Left lung (tissue), 10 donors: Measurements from ENCODE around the gene KDM1A. TPM values are rescaled to one million over a fixed set of nuclear protein-coding genes. Genes with fewer than 3 reads are reported as not detected.
"Not testable (repeated sequence)": the region's sequence is repeated elsewhere in the genome, so short reads cannot be mapped to it uniquely, and the experiment has no call there.

Experiments used
- ATAC-seq: fragments of 200-7000 bp; cut with Tn5 transposase; one replicate; pipeline ENCODE4 v1.9.1; 2020; ENCODE audit warnings: moderate library complexity
- DNase-seq, 4 donors: peaks; one replicate each; pipeline ENCODE4 v3.0.0-alpha.2; 2013 to 2020
- H3K27ac ChIP-seq, 2 donors: fragments of 200-600 bp; sonication (generic) in 1 of 2; one replicate each; pipeline versions ENCODE4 v1.5.0 to v1.8.0; 2020 to 2021
- H3K27me3 ChIP-seq, 2 donors: fragments of 200-600 bp; sonication (generic) in 1 of 2; one replicate each; pipeline versions ENCODE4 v1.5.0 to v1.8.0; 2020 to 2021
- H3K36me3 ChIP-seq, 2 donors: fragments of 200-600 bp; sonication (generic) in 1 of 2; one replicate each; pipeline versions ENCODE4 v1.5.0 to v1.8.0; 2020 to 2021
- H3K4me1 ChIP-seq, 2 donors: fragments of 200-600 bp; one replicate each; pipeline ENCODE4 v1.8.0; 2021
- H3K4me3 ChIP-seq, 2 donors: fragments of 200-600 bp; sonication (generic) in 1 of 2; one replicate each; pipeline versions ENCODE4 v1.5.0 to v1.8.0; 2020 to 2021; ENCODE audit warnings: mild to moderate bottlenecking in 1 of 2
- H3K9me3 ChIP-seq, 2 donors: fragments of 200-600 bp; sonication (generic) in 1 of 2; one replicate each; pipeline versions ENCODE4 v1.5.0 to v1.8.0; 2020 to 2021
- CTCF ChIP-seq, 2 donors: fragments of 200-600 bp; sonication (generic) in 1 of 2; IDR thresholded peaks; one replicate each; pipeline versions ENCODE4 v1.5.0 to v1.8.0; 2021; ENCODE audit warnings: antibody characterized with exemption in 2 of 2
- intact Hi-C, 2 donors: fragments of 100-400 bp; cut with DNase I; formaldehyde crosslinking; loops; one replicate each; pipeline versions ENCODE4 v1.11.2 to v1.14.2; 2022
- polyA plus RNA-seq, 6 donors: library from polyadenylated mRNA; unstranded; fragments of 120-200 nt; gene quantifications; one replicate each; pipeline ENCODE4 v1.2.1, GENCODE V29; 2013; ENCODE audit not compliant: insufficient read length in 6 of 6
- total RNA-seq, 2 donors: library from RNA; stranded (reverse); fragmentation: NEBNext Ultra II Directional; extraction: Animal tissue kit (Norgen Biotek cat#: 25700); gene quantifications; one replicate each; pipeline ENCODE4 v1.2.1, GENCODE V29; 2021
- donor health status: DM: no; HTN: yes; CAD: no.
- donor health status: DM: no; HTN: no; CAD: no.

The KDM1A gene
- total and polyA plus RNA-seq, 8 donors, result 39.5 to 126 (median 118) TPM

GRCh38 chr1:22995774-22996173, 23.5 kb upstream of the KDM1A start:
- DNase-seq (no peak), ATAC-seq (no peak)
- Histone ChIP-seq H3K4me1 (no peaks in the 10 kb centered on the region), H3K36me3 (no peaks in the 10 kb centered on the region), H3K27me3 (no peaks in the 10 kb centered on the region), H3K27ac (no peak overlapping the region), H3K4me3 (no peak overlapping the region), H3K9me3 (peaks cover 0 to 21% of the 10 kb centered on the region in 2 donors)
- TF ChIP-seq CTCF (IDR thresholded peaks at IDR 0.05), result no peak
- intact Hi-C loops, result no loop called here

- H3K27ac ChIP-seq, H3K4me1 ChIP-seq, H3K36me3 ChIP-seq, H3K27me3 ChIP-seq, ATAC-seq, intact Hi-C loops, DNase-seq, H3K4me3 ChIP-seq: not testable (repeated sequence)
- peaks cover 0 to 20% of the 10 kb centered on the region in 2 donors for H3K9me3 ChIP-seq
These were observed 21.7 kb upstream of the KDM1A start for GRCh38 chr1:22997528-22997927.

GRCh38 chr1:23000133-23000532, 19.1 kb upstream of the KDM1A start:
- DNase-seq, H3K27me3 ChIP-seq, H3K36me3 ChIP-seq, H3K4me1 ChIP-seq, intact Hi-C loops, H3K4me3 ChIP-seq, H3K27ac ChIP-seq, ATAC-seq, H3K9me3 ChIP-seq: not testable (repeated sequence)

- H3K36me3 ChIP-seq, H3K4me3 ChIP-seq, H3K27ac ChIP-seq, ATAC-seq, DNase-seq, H3K4me1 ChIP-seq, H3K27me3 ChIP-seq, intact Hi-C loops, H3K9me3 ChIP-seq: not testable (repeated sequence)
These were observed 17.1 kb upstream of the KDM1A start for GRCh38 chr1:23002218-23002617.

- peaks cover 0 to 6% of the 10 kb centered on the region in 2 donors for H3K9me3 ChIP-seq
- no peak overlapping the region for H3K27ac ChIP-seq
- no peaks in the 10 kb centered on the region for H3K4me1 ChIP-seq
- H3K27me3 ChIP-seq, result no peaks in the 10 kb centered on the region
- no peak overlapping the region for H3K4me3 ChIP-seq
- intact Hi-C loops, result no loop called here
- DNase-seq (no peak), ATAC-seq (no peak)
- no peak for TF ChIP-seq CTCF (IDR thresholded peaks at IDR 0.05)
- no peaks in the 10 kb centered on the region for H3K36me3 ChIP-seq
These were observed 15.2 kb upstream of the KDM1A start for GRCh38 chr1:23004112-23004511.

GRCh38 chr1:23004769-23005168, 14.5 kb upstream of the KDM1A start:
- DNase-seq, H3K27ac ChIP-seq, intact Hi-C loops, ATAC-seq, H3K27me3 ChIP-seq, H3K4me3 ChIP-seq, H3K4me1 ChIP-seq, H3K9me3 ChIP-seq, H3K36me3 ChIP-seq: not testable (repeated sequence)

GRCh38 chr1:23007106-23007505, 12.2 kb upstream of the KDM1A start:
- no peak for TF ChIP-seq CTCF (IDR thresholded peaks at IDR 0.05)
- Histone ChIP-seq H3K4me3 (no peak overlapping the region), H3K27ac (no peak overlapping the region), H3K4me1 (no peaks in the 10 kb centered on the region), H3K9me3 (no peaks in the 10 kb centered on the region), H3K36me3 (no peaks in the 10 kb centered on the region), H3K27me3 (no peaks in the 10 kb centered on the region)
- intact Hi-C loops, result no loop called here
- DNase-seq (no peak), ATAC-seq (no peak)
